ENCODE data around the gene AGBL1.

The AGBL1 gene

GRCh38 chr15:86894269-86894668 lies 814.6 kb downstream of the AGBL1 start:
- no peak for DNase-seq

DNA sequence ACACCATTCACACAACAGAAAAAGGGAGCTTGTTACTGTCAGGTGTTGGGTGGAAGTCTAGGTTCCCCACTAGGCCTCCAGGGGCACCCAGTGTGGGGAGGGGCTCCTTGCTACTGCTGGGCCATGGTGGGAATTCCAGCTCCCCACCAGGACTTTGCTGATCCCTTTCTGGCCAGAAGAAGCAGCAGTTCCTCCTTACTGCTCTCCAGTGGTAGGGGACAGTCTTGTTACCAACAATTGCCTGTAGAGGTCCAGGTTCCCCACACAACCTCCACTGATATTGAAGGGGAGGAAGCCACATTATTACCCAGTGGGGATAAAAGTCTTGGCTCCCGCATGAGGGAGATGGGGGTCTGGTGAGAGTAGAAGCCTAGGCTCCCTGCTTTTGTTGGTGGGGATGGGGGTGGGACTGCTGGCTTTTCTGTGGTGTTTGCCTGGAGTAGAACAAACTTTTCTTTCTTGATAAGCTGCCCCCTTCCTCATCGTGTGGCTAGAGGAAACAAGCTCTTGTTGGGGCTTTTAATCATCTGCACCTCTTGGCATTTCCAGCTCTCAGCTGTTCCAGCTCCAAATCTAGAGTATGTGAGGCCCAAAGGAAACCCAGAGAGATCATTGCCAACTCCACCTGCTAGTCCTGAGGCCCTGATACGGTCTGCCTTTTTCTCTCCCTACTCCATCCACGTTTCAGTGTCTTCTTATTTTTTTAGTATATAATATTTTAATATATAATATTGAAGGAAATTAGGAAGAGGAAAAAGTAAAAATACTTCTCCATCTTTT lies 824.2 kb downstream of the AGBL1 start:
- no peak for DNase-seq

DNA sequence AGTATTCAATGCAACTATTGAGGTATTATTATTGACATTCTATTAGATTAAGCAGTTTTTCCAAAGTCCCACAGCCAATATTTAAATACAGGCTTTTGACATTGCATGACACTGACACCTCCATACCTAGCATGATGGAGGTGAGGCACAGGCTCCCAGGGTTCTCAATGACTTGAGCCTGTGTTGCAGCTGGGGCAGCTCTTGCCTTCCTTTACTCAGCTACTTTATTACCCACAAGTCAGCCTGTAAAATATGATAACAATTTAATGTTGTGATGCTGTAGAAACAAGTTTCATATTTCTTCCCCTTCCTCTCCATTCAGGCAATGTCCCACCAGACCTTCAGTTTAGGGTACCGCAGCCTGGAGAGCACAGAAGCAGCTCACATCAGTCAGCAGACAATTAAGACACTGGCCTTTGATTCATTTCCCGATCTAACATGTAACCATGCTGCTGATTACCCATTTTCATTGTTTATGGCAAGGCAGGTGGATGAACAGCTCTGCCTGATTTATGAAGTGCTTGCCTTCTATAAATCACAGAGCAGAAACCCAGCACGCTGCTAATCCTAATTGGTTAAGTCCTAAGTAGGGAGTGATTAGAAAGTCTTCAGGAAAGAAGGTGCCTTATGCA lies 826.1 kb downstream of the AGBL1 start:
- DNase-seq, result no peak

DNA sequence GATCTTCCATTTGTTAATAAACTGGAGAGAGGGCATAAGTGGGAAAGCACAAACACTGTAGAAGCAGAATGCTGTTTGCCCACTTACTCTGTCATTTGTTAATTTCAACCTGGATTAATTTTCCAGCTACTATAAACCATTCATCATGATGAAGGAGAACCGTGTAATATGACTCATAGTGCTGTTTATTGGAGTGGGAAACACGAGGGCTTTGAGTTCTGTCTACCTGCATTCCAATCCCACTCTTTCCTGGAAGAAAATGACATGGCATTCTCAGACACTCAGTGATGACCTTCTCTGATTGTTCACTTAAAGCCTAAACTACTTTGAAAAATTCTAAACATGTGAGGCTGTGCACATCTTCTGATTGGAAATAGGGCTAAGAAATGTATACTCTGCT lies 826.7 kb downstream of the AGBL1 start:
- DNase-seq, result no peak

DNA sequence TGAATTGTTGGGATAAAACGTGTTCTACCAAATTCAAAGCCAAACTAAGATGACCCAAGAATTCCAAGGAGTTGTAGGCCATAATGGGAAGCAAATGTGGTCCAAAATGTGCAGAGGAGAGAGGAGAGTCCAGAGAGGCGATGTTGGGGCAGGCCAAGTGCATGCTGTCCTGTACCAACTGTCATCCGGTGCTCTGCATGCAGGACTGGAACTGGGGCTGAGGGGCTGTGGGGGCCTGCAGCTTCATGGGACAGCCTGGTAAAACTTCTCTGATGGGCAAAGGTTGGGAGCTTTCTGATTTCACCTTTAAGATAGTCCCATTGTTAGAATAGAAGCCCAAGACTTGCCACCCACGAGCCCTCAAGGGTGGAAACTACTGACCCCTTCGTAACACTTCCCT lies 831.4 kb downstream of the AGBL1 start:
- DNase-seq, result no peak

GRCh38 chr15:86912661-86913060 lies 833.0 kb downstream of the AGBL1 start:
- DNase-seq, result no peak

DNA sequence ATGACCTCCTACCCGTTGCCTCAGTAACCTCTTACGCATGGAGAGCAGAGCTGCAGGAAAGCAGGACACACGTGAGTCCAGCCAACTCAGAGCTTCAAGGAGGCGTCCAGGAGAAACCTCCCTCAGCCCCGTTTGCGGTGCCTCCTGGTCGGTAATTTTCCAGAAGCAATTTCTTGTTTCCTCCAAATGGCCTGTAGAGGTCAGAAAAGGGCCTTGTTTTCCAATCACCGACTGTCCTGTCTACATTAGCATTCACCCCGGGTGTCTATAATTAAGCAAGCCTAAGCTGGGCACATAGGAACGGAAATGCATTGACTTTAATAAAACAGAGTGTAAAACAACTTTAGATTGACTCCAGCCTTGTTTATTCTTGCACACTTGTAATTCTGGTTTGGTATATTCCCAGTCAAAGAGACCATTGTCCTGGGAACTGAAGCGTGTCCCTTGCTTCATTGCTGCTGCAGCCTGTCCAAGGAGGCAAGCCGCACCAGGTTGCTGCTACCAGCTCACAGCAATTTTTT lies 836.2 kb downstream of the AGBL1 start:
- no peak for DNase-seq

GRCh38 chr15:86916671-86917360 lies 837.1 kb downstream of the AGBL1 start:
- no peak for DNase-seq

DNA sequence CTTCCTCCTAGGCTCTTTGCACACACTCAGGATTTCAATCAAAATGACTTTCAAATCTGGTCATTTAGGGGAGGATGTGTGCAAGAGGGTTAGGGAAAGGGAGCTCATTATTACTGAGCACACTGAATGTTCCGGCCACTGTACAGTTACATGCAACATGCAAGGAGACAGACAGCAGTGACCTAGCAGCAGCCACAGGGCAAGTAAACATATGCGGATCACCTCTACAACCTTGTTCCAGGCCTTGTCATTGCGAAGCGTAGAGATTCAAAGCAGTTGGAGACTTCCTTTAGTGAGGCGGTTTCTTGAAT lies 837.6 kb downstream of the AGBL1 start:
- DNase-seq, result no peak

GRCh38 chr15:86919581-86919980 lies 839.9 kb downstream of the AGBL1 start:
- DNase-seq, result no peak

DNA sequence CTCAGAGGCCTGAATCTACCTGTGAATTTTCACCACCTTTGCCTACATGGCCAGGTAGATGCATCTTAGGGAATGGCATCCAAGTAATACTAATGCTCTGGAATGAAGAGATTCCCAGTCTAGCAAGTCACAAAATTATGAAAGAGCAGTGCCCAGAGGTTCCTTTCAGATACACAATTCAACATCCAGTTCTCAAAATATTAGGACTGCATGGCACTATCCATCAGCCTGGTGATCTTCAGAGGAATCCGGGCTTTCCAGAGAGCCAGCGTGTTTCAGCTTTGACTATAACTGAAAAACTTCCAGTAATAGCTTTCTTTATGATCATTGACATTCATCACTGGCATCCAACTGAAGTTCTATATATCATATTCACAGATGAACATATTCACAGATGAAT lies 849.8 kb downstream of the AGBL1 start:
- DNase-seq, result no peak

DNA sequence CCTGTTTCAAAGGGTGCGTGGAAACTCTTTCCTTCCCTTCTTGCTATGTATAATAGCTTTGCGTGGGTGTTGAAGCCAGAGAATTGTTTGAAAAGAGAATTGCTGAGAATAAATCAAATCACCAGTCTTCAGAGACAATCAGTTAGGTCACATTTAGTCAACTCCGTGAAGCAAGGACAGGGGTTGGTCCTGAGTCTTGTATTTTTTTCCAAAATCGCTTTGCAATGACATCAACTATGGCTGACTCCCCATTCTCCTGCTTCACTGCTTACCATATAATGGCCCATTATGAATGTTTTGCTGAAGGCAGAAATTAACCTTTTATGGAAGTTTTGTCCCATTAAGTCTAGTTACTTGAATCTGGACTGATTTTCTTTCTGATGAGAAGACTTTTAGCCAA lies 852.8 kb downstream of the AGBL1 start:
- DNase-seq, result no peak

- no peak for DNase-seq
Observed at GRCh38 chr15:86935841-86936240, 856.2 kb downstream of the AGBL1 start.

GRCh38 chr15:86942285-86942684 lies 862.6 kb downstream of the AGBL1 start:
- DNase-seq, result no peak

GRCh38 chr15:86948719-86949118 lies 869.0 kb downstream of the AGBL1 start:
- no peak for DNase-seq

DNA sequence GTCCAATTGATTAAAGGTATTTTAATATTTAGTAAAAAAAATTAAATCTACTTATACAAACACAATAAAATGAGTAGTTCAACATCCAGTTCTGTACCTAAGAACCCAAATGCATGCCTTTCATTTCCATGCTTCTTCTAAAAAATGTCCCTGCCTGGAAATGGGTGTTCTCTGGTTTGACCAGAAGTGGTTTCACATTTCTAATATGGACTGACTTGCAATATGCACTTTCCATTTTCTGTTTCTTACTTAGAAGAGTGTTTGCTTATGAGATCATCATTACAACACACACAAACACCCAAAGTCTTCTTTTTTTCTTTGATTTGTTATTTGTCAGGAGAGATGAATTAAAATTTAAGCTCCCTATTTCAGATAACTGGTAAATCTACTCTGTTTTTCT lies 879.6 kb downstream of the AGBL1 start:
- no peak for DNase-seq

DNA sequence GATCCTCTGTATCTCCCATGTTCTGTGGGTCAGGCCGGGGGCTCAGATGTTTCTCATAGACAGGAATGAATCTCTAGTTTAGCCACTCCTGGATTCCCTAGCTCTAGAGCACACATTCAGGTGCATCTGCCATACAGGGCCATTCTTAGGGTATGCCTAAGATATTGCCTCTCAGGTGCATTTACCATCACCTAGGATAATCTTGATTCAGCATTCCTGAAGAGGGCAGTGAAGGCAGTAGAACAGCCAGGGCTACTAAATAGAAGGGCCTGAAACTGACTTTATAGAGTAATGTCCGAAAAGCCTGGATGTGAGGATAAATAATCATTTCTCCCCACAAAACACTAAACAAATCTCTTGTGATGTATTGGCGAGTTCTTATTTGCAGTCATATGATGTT lies 882.0 kb downstream of the AGBL1 start:
- no peak for DNase-seq

DNA sequence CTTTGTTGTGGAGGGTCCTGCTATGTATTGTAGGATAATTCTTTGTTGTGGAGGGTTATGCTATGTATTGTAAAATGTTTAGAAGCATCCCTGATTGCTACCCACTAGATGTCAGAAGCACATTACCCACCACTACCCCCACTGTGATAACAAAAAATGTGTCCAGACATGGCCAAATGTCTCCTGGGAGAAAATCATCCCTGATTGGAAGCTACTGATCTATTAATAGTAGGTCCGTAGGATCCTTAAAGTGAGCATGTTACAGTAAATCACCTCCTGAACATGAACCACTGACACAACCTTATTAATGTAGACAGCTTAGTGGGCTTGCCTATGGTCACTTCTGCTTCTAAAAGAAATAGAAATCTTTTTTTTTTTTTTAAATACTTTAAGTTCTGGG lies 884.6 kb downstream of the AGBL1 start:
- DNase-seq, result no peak

GRCh38 chr15:86968244-86968643 lies 888.6 kb downstream of the AGBL1 start:
- DNase-seq, result no peak

GRCh38 chr15:86969364-86969763 lies 889.7 kb downstream of the AGBL1 start:
- no peak for DNase-seq

GRCh38 chr15:86973284-86973844 lies 893.7 kb downstream of the AGBL1 start:
- DNase-seq, result no peak

- no peak for DNase-seq
Observed at GRCh38 chr15:86988033-86988432, 908.4 kb downstream of the AGBL1 start.

DNA sequence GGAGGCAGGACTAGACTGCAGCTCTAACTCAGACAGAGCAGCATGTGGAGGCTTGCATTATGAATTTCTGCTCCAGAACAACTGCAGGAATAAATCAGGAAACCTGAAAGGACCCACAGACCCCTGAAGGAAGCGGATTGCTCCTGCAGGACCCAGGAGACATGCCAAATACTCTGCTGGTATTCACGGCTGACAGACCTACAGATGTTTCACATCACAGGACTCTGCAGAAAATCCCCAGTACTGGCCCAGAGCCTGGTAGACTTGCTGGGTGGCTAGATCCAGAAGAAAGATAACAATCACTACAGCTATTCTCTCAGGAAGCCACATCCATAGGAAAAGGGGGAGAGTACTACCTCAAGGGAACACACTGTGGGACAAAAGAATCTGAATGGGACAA lies 942.1 kb downstream of the AGBL1 start:
- DNase-seq, result no peak

All from activated effector memory CD4-positive, alpha-beta T cell treated with Interleukin-2 at 50 U/mL for 16 hours (primary cell).